ENCODE results near the gene ERN1. TPM values are rescaled to one million over a fixed set of nuclear protein-coding genes. Genes with fewer than 3 reads are reported as not detected.
A peak's percentile ranks its signal among the peaks of the same experiment; 100 is the strongest.

Gene ERN1
- total RNA-seq, 3 donors from 2014 or later, result 16.2 to 29.3 (median 21.0) TPM

- no peak overlapping the region for H3K4me3 Mint-ChIP-seq
- H3K9me3 Mint-ChIP-seq, result no peaks in the 10 kb centered on the region
- H3K4me1 Mint-ChIP-seq (ENCODE audit: low read depth), result peaks cover 31% of the 10 kb centered on the region
- H3K27me3 Mint-ChIP-seq (ENCODE audit: low read depth), result no peaks in the 10 kb centered on the region
- DNase-seq (no peak), ATAC-seq (no peak)
- H3K36me3 Mint-ChIP-seq (ENCODE audit: insufficient read depth), result peaks cover 57% of the 10 kb centered on the region
Measured at GRCh38 chr17:64048805-64049204, 81.1 kb downstream of the ERN1 start.

GRCh38 chr17:64045176-64045575, 84.8 kb downstream of the ERN1 start:
- Mint-ChIP-seq H3K9me3 (no peaks in the 10 kb centered on the region), H3K27me3 (ENCODE audit: low read depth) (no peaks in the 10 kb centered on the region), H3K4me3 (no peak overlapping the region), H3K36me3 (ENCODE audit: insufficient read depth) (peaks cover 51% of the 10 kb centered on the region), H3K4me1 (ENCODE audit: low read depth) (peaks cover 17% of the 10 kb centered on the region)
- ATAC-seq (no peak), DNase-seq (no peak)

- Mint-ChIP-seq H3K4me3 (no peak overlapping the region), H3K27me3 (ENCODE audit: low read depth) (no peaks in the 10 kb centered on the region), H3K9me3 (no peaks in the 10 kb centered on the region), H3K4me1 (ENCODE audit: low read depth) (peaks cover 7% of the 10 kb centered on the region), H3K36me3 (ENCODE audit: insufficient read depth) (peaks cover 46% of the 10 kb centered on the region)
- DNase-seq, result no peak
- no peak for ATAC-seq
Measured at GRCh38 chr17:64042700-64043485, 87.1 kb downstream of the ERN1 start.

GRCh38 chr17:64041912-64042311, 88.0 kb downstream of the ERN1 start:
- peaks cover 45% of the 10 kb centered on the region for H3K36me3 Mint-ChIP-seq (ENCODE audit: insufficient read depth)

GRCh38 chr17:64040206-64040605, 89.7 kb downstream of the ERN1 start:
- DNase-seq (no peak), ATAC-seq (no peak)
- peaks cover 32% of the 10 kb centered on the region for H3K36me3 Mint-ChIP-seq (ENCODE audit: insufficient read depth)
- no peak overlapping the region for H3K4me3 Mint-ChIP-seq
- H3K4me1 Mint-ChIP-seq (ENCODE audit: low read depth), result peaks cover 6% of the 10 kb centered on the region
- no peaks in the 10 kb centered on the region for H3K27me3 Mint-ChIP-seq (ENCODE audit: low read depth)
- H3K9me3 Mint-ChIP-seq, result no peaks in the 10 kb centered on the region

More at GRCh38 chr17:64041912-64042311, 88.0 kb downstream of the ERN1 start:
- ATAC-seq (no peak), DNase-seq (no peak)
- no peaks in the 10 kb centered on the region for H3K9me3 Mint-ChIP-seq
- H3K4me1 Mint-ChIP-seq (ENCODE audit: low read depth), result peaks cover 7% of the 10 kb centered on the region
- no peaks in the 10 kb centered on the region for H3K27me3 Mint-ChIP-seq (ENCODE audit: low read depth)
- no peak overlapping the region for H3K4me3 Mint-ChIP-seq

- DNase-seq (no peak), ATAC-seq (no peak)
- no peak overlapping the region for H3K4me3 Mint-ChIP-seq
- no peaks in the 10 kb centered on the region for H3K27me3 Mint-ChIP-seq (ENCODE audit: low read depth)
- peaks cover 26% of the 10 kb centered on the region for H3K36me3 Mint-ChIP-seq (ENCODE audit: insufficient read depth)
- H3K9me3 Mint-ChIP-seq, result no peaks in the 10 kb centered on the region
- H3K4me1 Mint-ChIP-seq (ENCODE audit: low read depth), result peaks cover 6% of the 10 kb centered on the region
Measured at GRCh38 chr17:64039106-64039400, 90.9 kb downstream of the ERN1 start.

GRCh38 chr17:64038331-64039105, 91.4 kb downstream of the ERN1 start:
- peaks cover 6% of the 10 kb centered on the region for H3K4me1 Mint-ChIP-seq (ENCODE audit: low read depth)

GRCh38 chr17:64037802-64038201, 92.1 kb downstream of the ERN1 start:
- H3K9me3 Mint-ChIP-seq, result no peaks in the 10 kb centered on the region
- peaks cover 18% of the 10 kb centered on the region for H3K36me3 Mint-ChIP-seq (ENCODE audit: insufficient read depth)
- H3K27me3 Mint-ChIP-seq (ENCODE audit: low read depth), result no peaks in the 10 kb centered on the region
- ATAC-seq (no peak), DNase-seq (no peak)
- no peak overlapping the region for H3K4me3 Mint-ChIP-seq
- H3K4me1 Mint-ChIP-seq (ENCODE audit: low read depth), result peaks cover 6% of the 10 kb centered on the region

More at GRCh38 chr17:64038331-64039105, 91.4 kb downstream of the ERN1 start:
- ATAC-seq, result no peak
- Mint-ChIP-seq H3K36me3 (ENCODE audit: insufficient read depth) (peaks cover 21% of the 10 kb centered on the region), H3K4me3 (no peak overlapping the region), H3K27me3 (ENCODE audit: low read depth) (no peaks in the 10 kb centered on the region), H3K9me3 (no peaks in the 10 kb centered on the region)
- DNase-seq, result no peak

GRCh38 chr17:64037180-64037579, 92.8 kb downstream of the ERN1 start:
- DNase-seq, result no peak
- no peaks in the 10 kb centered on the region for H3K27me3 Mint-ChIP-seq (ENCODE audit: low read depth)
- H3K9me3 Mint-ChIP-seq, result no peaks in the 10 kb centered on the region
- ATAC-seq, result no peak
- peaks cover 16% of the 10 kb centered on the region for H3K36me3 Mint-ChIP-seq (ENCODE audit: insufficient read depth)
- no peak overlapping the region for H3K4me3 Mint-ChIP-seq
- peaks cover 3% of the 10 kb centered on the region for H3K4me1 Mint-ChIP-seq (ENCODE audit: low read depth)

- H3K36me3 Mint-ChIP-seq (ENCODE audit: insufficient read depth), result peaks cover 9% of the 10 kb centered on the region
- no peak overlapping the region for H3K4me3 Mint-ChIP-seq
- H3K4me1 Mint-ChIP-seq (ENCODE audit: low read depth), result no peaks in the 10 kb centered on the region
- ATAC-seq (no peak), DNase-seq (no peak)
- no peaks in the 10 kb centered on the region for H3K9me3 Mint-ChIP-seq
- H3K27me3 Mint-ChIP-seq (ENCODE audit: low read depth), result no peaks in the 10 kb centered on the region
Measured at GRCh38 chr17:64036198-64036922, 93.6 kb downstream of the ERN1 start.

GRCh38 chr17:64032081-64032480, 97.9 kb downstream of the ERN1 start:
- H3K9me3 Mint-ChIP-seq, result no peaks in the 10 kb centered on the region
- ATAC-seq (no peak), DNase-seq (no peak)
- no peaks in the 10 kb centered on the region for H3K27me3 Mint-ChIP-seq (ENCODE audit: low read depth)
- H3K4me3 Mint-ChIP-seq, result no peak overlapping the region
- H3K36me3 Mint-ChIP-seq (ENCODE audit: insufficient read depth), result no peaks in the 10 kb centered on the region
- H3K4me1 Mint-ChIP-seq (ENCODE audit: low read depth), result peaks cover 8% of the 10 kb centered on the region

- no peak overlapping the region for H3K4me3 Mint-ChIP-seq
- H3K4me1 Mint-ChIP-seq (ENCODE audit: low read depth), result peaks cover 32% of the 10 kb centered on the region
- H3K27me3 Mint-ChIP-seq (ENCODE audit: low read depth), result no peaks in the 10 kb centered on the region
- H3K9me3 Mint-ChIP-seq, result no peaks in the 10 kb centered on the region
- ATAC-seq (no peak), DNase-seq (peak; percentile 69)
- H3K36me3 Mint-ChIP-seq (ENCODE audit: insufficient read depth), result no peaks in the 10 kb centered on the region
Measured at GRCh38 chr17:64028874-64029464, 101.0 kb downstream of the ERN1 start.

GRCh38 chr17:64025732-64026294, 104.1 kb downstream of the ERN1 start:
- no peaks in the 10 kb centered on the region for H3K27me3 Mint-ChIP-seq (ENCODE audit: low read depth)
- DNase-seq, result peak; percentile 85
- ATAC-seq, result peak; percentile 78
- H3K4me3 Mint-ChIP-seq, result peak overlapping the region; percentile 66
- peaks cover 58% of the 10 kb centered on the region for H3K4me1 Mint-ChIP-seq (ENCODE audit: low read depth)
- no peaks in the 10 kb centered on the region for H3K36me3 Mint-ChIP-seq (ENCODE audit: insufficient read depth)
- no peaks in the 10 kb centered on the region for H3K9me3 Mint-ChIP-seq

Measured in activated T-cell treated with anti-CD3 and anti-CD28 coated beads, Interleukin-2, amount 50 U/mL, for 4 hours (primary cell).